Gastroesophageal sphincter (tissue), 3 donors: ENCODE results near the gene SF3B6.

Experiments used
- POLR2A ChIP-seq, 2 donors: fragments of 450-650 bp; IDR thresholded peaks; one replicate each; pipeline ENCODE4 v1.6.1; 2017; ENCODE audit warnings: antibody characterized with exemption in 2 of 2, mild to moderate bottlenecking in 2 of 2, moderate library complexity in 1 of 2
- TF ChIP-seq, protein P1 (sequence below), 4 experiments: fragments of 200-600 bp in 2 of 4; fragments of 450-650 bp in 2 of 4; sonication (generic) in 1 of 4; IDR thresholded peaks; one replicate each; pipeline ENCODE4 v1.5.1; 2017 to 2019; ENCODE audit warnings: antibody characterized with exemption in 4 of 4, mild to moderate bottlenecking in 2 of 4, moderate library complexity in 2 of 4

DNA sequence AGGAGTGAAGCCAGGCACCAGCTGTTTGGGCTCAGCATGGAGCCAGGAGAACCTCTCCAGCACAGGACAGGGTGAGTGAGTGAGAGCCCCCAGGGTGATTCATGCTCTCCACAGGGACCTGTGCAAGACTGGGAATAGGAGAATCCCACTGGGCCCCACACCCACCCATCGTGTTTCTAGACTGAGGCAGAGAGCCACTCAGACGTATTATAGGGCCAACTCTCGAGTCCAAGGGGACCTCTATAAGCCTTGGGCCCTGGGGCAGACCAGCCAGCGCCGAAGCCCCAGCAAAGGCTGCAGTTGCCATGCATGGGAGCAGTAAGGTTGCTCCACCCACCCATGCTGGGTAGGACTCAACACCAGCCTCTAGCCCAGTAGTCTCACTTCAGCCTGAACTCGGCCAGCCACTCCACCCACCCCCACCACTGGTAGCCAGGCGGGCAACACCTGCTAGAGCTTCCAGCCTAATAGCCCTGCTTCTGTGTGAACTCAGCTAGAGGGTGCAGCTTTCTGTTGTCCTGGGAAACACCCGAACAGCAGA lies 28.1 kb upstream of the SF3B6 start:
- no peak for TF ChIP-seq POLR2A (IDR thresholded peaks at IDR 0.05)
- TF ChIP-seq, protein P1, sequence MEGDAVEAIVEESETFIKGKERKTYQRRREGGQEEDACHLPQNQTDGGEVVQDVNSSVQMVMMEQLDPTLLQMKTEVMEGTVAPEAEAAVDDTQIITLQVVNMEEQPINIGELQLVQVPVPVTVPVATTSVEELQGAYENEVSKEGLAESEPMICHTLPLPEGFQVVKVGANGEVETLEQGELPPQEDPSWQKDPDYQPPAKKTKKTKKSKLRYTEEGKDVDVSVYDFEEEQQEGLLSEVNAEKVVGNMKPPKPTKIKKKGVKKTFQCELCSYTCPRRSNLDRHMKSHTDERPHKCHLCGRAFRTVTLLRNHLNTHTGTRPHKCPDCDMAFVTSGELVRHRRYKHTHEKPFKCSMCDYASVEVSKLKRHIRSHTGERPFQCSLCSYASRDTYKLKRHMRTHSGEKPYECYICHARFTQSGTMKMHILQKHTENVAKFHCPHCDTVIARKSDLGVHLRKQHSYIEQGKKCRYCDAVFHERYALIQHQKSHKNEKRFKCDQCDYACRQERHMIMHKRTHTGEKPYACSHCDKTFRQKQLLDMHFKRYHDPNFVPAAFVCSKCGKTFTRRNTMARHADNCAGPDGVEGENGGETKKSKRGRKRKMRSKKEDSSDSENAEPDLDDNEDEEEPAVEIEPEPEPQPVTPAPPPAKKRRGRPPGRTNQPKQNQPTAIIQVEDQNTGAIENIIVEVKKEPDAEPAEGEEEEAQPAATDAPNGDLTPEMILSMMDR (IDR thresholded peaks at IDR 0.05), result no peak
